GM23248 (cell line): ENCODE measurements around the gene CAMK2B. TPM values are rescaled to one million over a fixed set of nuclear protein-coding genes. Genes with fewer than 3 reads are reported as not detected.

Experiments used
- DNase-seq: peaks from one replicate; pipeline ENCODE4 v3.0.0-alpha.2; 2015
- H2AFZ ChIP-seq: fragments of 200-600 bp; sonication (generic); 2 replicates; pipeline ENCODE4 v1.6.1; 2016; ENCODE audit warnings: antibody characterized with exemption
- H3F3A ChIP-seq: fragments of 200-600 bp; sonication (generic); 2 replicates; pipeline ENCODE4 v1.6.1; 2016; ENCODE audit warnings: mild to moderate bottlenecking, antibody characterized with exemption, mixed run types; ENCODE audit not compliant: insufficient read depth
- H3K27ac ChIP-seq: fragments of 200-600 bp; sonication (generic); 2 replicates; pipeline ENCODE4 v1.5.1; 2016; ENCODE audit warnings: mild to moderate bottlenecking
- H3K27me3 ChIP-seq: fragments of 200-600 bp; sonication (generic); replicated peaks from 2 replicates; pipeline ENCODE4 v1.6.1; 2016; ENCODE audit warnings: mild to moderate bottlenecking; ENCODE audit not compliant: insufficient read depth
- H3K36me3 ChIP-seq: fragments of 200-600 bp; sonication (generic); 2 replicates; pipeline ENCODE4 v1.6.1; 2016; ENCODE audit warnings: low read depth, mild to moderate bottlenecking
- H3K4me1 ChIP-seq: fragments of 200-600 bp; sonication (generic); 2 replicates; pipeline ENCODE4 v1.6.1; 2016; ENCODE audit warnings: mild to moderate bottlenecking; ENCODE audit not compliant: insufficient read depth
- H3K4me2 ChIP-seq: fragments of 200-600 bp; sonication (generic); one replicate; pipeline ENCODE4 v1.6.1; 2016; ENCODE audit warnings: mild to moderate bottlenecking; ENCODE audit not compliant: unreplicated experiment
- H3K4me3 ChIP-seq: fragments of 200-600 bp; sonication (generic); 2 replicates; pipeline ENCODE4 v1.5.1; 2016; ENCODE audit warnings: mild to moderate bottlenecking
- H3K79me2 ChIP-seq: fragments of 200-600 bp; sonication (generic); 2 replicates; pipeline ENCODE4 v1.6.1; 2016; ENCODE audit warnings: mild to moderate bottlenecking; ENCODE audit not compliant: insufficient read depth
- H3K9ac ChIP-seq: fragments of 200-600 bp; sonication (generic); 2 replicates; pipeline ENCODE4 v1.6.1; 2016; ENCODE audit warnings: mild to moderate bottlenecking
- H3K9me2 ChIP-seq: fragments of 200-600 bp; sonication (generic); 2 replicates; pipeline ENCODE4 v1.6.1; 2016; ENCODE audit warnings: mixed run types, mild to moderate bottlenecking, moderate library complexity; ENCODE audit not compliant: insufficient read depth
- H3K9me3 ChIP-seq: fragments of 200-600 bp; sonication (generic); one replicate; pipeline ENCODE4 v1.6.1; 2017; ENCODE audit warnings: low read depth
- H4K20me1 ChIP-seq: fragments of 200-600 bp; sonication (generic); 2 replicates; pipeline ENCODE4 v1.6.0; 2016; ENCODE audit not compliant: insufficient read depth
- EZH2 ChIP-seq: fragments of 200-600 bp; sonication (generic); IDR thresholded peaks from 2 replicates; pipeline ENCODE4 v1.6.1; 2018; ENCODE audit warnings: antibody characterized with exemption, mild to moderate bottlenecking; ENCODE audit not compliant: insufficient read depth, poor library complexity, severe bottlenecking
- EZH2phosphoT487 ChIP-seq: fragments of 200-600 bp; sonication (generic); IDR thresholded peaks from 2 replicates; pipeline ENCODE4 v1.6.1; 2018; ENCODE audit warnings: antibody characterized with exemption, moderate library complexity, mild to moderate bottlenecking, low read depth; ENCODE audit not compliant: insufficient read depth
- WGBS, 2 experiments: methylation state at CpG; one replicate each; pipeline ENCODE4 v1.1.6; 2015 to 2017; ENCODE audit warnings: low lambda C conversion rate in 2 of 2, low coverage in 1 of 2; ENCODE audit errors: missing lambda C conversion rate in 2 of 2; 5-methylcytosine and 5-hydroxymethylcytosine counted together
- in situ Hi-C: fragments of 300-500 bp; cut with MboI; formaldehyde crosslinking; loops from 2 replicates; pipeline ENCODE4 v1.15.0; 2020
- polyA plus RNA-seq: library from polyadenylated mRNA; unstranded; fragments of >200 nt; fragmentation: Nextera tagmentation; extraction: Ambion mirVana; gene quantifications from 2 replicates; pipeline ENCODE4 v1.2.1, GENCODE V29; 2016
- total RNA-seq: library from RNA; depleted of rRNA; stranded (reverse); fragments of >200 nt; shearing (Covaris generic); gene quantifications from 2 replicates; pipeline ENCODE4 v1.2.3, GENCODE V29; 2014

The CAMK2B gene
- total and polyA plus RNA-seq, 2 experiments from 2014 or later = 0.78 to 2.5 TPM

DNA sequence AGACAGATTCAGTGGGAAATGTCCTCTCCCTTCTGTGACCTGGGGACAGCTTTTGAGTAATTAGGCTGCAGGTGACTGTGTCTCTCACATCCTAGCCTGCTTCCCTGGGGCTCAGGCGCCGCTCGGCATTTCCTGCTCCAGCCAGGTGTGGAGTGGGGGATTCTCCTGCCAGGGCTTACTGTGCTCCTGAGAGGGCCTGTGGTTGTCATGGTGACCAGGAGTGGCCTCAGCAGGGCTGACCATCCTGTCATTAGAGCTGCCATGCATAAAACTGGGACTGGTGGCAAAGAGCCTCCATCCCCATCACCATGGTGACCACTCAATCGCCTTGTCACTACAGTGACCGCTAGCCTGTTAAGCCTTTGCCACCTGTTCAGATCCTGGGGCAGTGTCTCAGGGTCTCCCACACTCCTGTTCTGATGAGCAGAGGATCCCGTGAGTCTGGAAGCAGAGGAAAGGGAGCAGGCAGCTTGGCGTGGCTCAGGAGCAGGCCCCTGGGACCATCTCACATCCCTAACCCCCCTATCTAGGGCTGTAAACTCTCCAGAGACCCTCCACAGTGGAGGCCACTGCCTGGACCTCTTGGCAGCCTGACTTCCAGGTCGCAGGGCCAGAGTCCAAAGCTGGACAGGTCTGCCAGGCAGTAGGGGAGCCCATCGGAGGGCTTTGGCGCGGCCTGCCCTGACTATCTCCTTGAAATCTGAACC is 136.0 kb downstream of the CAMK2B start, which contains the start of gene GCK:
TSS of gene GCK (minus strand) at position 154 of the 707 bp plus-strand sequence. CDS start 486 bp downstream, outside the sequence.
- no peaks in the 10 kb centered on the region for H3K79me2 ChIP-seq
- H3K27ac ChIP-seq = no peak within 1 kb of the TSS
- no peaks in the 10 kb centered on the region for H3K36me3 ChIP-seq
- TF ChIP-seq EZH2phosphoT487 (no peak), EZH2 (no peak)
- DNase-seq = no peak
- no peaks in the 10 kb centered on the region for H4K20me1 ChIP-seq
- WGBS, 2 experiments = 72 to 77% methylated on average over 11 of the region's 11 CpGs
- no peaks in the 10 kb centered on the region for H3K27me3 ChIP-seq
- H2AFZ ChIP-seq = no peak within 1 kb of the TSS
- H3K9me2 ChIP-seq = no peaks in the 10 kb centered on the region
- no peak within 1 kb of the TSS for H3K4me3 ChIP-seq
- H3K4me2 ChIP-seq = no peak within 1 kb of the TSS
- peaks cover 7% of the 10 kb centered on the region for H3F3A ChIP-seq
- no peaks in the 10 kb centered on the region for H3K9me3 ChIP-seq
- H3K9ac ChIP-seq = no peak within 1 kb of the TSS
- in situ Hi-C loops = no loop called here
- H3K4me1 ChIP-seq = peaks cover 9% of the 10 kb centered on the region

DNA sequence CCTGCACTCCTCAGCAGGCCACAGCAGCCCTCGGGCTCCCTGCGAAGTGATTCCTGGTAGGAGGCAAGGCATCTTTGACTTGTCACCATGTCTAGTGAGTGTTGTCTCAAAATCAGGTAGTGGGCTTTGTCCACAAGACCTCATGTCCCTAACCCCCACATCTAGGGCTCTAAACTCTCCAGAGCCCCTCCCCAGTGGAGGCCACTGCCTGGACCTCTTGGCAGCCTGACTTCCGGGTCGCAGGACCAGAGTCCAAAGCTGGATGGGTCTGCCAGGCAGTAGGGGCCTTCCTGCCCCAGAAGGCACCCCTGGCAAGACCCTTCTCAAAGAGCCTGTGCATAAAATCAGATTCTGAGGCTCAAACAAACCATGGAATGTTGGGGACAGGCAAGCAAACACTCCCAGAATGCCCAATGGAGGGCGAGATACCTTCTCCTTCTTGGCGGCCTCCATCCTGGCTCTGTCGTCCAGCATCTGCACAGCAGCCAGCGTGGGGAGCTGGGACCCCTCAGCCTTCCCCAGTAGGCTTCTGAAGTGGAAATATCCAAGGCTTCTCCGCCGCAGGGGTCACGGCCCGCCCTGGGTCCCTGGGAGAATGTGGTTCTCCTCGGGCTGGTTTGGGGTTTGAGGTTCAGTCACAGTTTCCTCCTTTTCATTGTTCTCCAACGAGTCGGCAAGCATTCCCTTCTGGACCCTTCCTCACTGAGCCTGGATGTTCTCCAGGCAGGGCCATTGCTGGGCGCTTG is 136.7 kb downstream of the CAMK2B start:
- Histone ChIP-seq H3K4me1 (peaks cover 12% of the 10 kb centered on the region), H3K36me3 (no peaks in the 10 kb centered on the region), H4K20me1 (no peaks in the 10 kb centered on the region), H3F3A (peaks cover 7% of the 10 kb centered on the region), H3K4me2 (no peak overlapping the region), H3K9ac (no peak overlapping the region), H3K27ac (no peak overlapping the region), H3K4me3 (no peak overlapping the region), H2AFZ (no peak overlapping the region), H3K27me3 (no peaks in the 10 kb centered on the region), H3K9me3 (no peaks in the 10 kb centered on the region), H3K9me2 (no peaks in the 10 kb centered on the region), H3K79me2 (no peaks in the 10 kb centered on the region)
- no peak for DNase-seq
- TF ChIP-seq EZH2 (no peak), EZH2phosphoT487 (no peak)
- in situ Hi-C loops = no loop called here
- 69 to 75% methylated on average over 16 of the region's 16 CpGs for WGBS, 2 experiments

DNA sequence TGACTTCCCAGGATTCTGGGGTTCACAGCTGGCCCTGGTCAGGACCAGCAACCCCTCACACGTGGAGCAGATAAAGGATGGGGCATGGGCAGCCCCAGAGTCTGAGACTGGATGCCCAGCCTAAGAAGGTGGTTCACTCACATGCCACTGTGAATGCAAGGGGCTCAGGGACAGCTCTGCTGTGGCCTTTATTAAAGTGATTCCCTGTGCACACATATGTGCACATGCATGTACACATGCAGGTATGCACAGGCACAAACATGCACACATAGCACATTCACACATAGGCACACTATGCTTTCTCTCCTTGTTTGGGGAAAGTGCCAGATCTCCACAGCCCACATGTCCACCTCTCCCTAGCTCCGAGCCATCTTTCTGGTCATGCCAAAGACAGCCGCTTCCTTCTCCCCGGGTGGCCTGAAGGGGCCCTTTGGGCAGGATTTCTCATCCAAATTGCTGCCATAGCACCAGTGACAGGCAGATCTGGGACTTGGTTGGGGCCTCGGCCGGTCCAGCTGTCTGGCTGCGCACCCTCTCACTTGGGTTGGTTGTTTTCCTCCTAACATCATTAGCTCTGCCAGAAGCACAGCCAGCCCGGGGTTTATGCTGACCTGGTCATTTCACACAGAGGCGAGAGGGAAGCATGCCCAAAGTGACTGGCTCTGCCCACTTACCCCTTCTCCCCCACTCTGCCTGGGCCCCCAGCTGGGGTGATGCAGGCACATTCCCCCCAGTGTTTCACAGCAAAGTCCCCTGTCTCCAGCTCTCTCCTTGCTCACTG is 137.6 kb downstream of the CAMK2B start:
- no peaks in the 10 kb centered on the region for H3K9me3 ChIP-seq
- no peaks in the 10 kb centered on the region for H3K79me2 ChIP-seq
- H3F3A ChIP-seq = peaks cover 7% of the 10 kb centered on the region
- no peaks in the 10 kb centered on the region for H3K9me2 ChIP-seq
- no peak for DNase-seq
- in situ Hi-C loops = no loop called here
- no peaks in the 10 kb centered on the region for H4K20me1 ChIP-seq
- H3K27ac ChIP-seq = no peak overlapping the region
- TF ChIP-seq EZH2 (no peak), EZH2phosphoT487 (no peak)
- H2AFZ ChIP-seq = no peak overlapping the region
- H3K27me3 ChIP-seq = no peaks in the 10 kb centered on the region
- H3K4me2 ChIP-seq = no peak overlapping the region
- H3K36me3 ChIP-seq = no peaks in the 10 kb centered on the region
- H3K4me1 ChIP-seq = peaks cover 12% of the 10 kb centered on the region
- 61 to 70% methylated on average over 9 of the region's 9 CpGs for WGBS, 2 experiments
- H3K9ac ChIP-seq = no peak overlapping the region
- H3K4me3 ChIP-seq = no peak overlapping the region

DNA sequence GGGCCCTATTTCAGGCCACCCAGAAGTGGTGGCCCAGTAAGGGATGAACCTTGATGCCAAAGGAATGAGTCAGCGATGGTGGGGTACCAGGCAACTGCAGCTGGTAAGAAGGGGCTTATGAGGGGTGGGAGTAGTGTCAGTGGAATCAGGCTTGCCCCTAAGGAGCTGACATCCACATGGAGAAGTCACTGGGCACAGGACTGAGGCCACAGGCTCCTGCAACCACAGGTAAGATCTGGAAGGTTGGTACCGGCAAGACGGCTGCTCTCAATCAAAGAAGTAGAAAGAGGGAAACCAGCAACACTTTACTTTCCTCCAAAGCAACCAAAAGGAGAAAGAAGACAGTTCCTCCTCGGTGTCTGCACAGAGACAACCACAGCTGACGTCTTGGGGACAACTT is 138.7 kb downstream of the CAMK2B start:
- Histone ChIP-seq H3K36me3 (no peaks in the 10 kb centered on the region), H3F3A (peaks cover 7% of the 10 kb centered on the region), H3K9ac (no peak overlapping the region), H2AFZ (no peak overlapping the region), H3K27me3 (no peaks in the 10 kb centered on the region), H3K79me2 (no peaks in the 10 kb centered on the region), H3K27ac (no peak overlapping the region), H4K20me1 (no peaks in the 10 kb centered on the region), H3K4me2 (no peak overlapping the region), H3K4me1 (peaks cover 12% of the 10 kb centered on the region), H3K9me2 (no peaks in the 10 kb centered on the region), H3K4me3 (no peak overlapping the region), H3K9me3 (no peaks in the 10 kb centered on the region)
- TF ChIP-seq EZH2 = no peak
- no peak for TF ChIP-seq EZH2phosphoT487
- DNase-seq = no peak
- in situ Hi-C loops = no loop called here
- WGBS, 2 experiments = 84% methylated on average over 5 of the region's 5 CpGs
